NCI-H2171 treated with DMSO at 0.1 percent for 48 hours (cell line): ENCODE results near the gene AIG1.
A peak's percentile ranks its signal among the peaks of the same experiment; 100 is the strongest.
"Not testable (repeated sequence)": the region's sequence is repeated elsewhere in the genome, so short reads cannot be mapped to it uniquely, and the experiment has no call there.

Experiments
- DNase-seq: peaks from one replicate; lab custom pipeline; 2025; lab: John Stamatoyannopoulos, UW

Gene AIG1

DNA sequence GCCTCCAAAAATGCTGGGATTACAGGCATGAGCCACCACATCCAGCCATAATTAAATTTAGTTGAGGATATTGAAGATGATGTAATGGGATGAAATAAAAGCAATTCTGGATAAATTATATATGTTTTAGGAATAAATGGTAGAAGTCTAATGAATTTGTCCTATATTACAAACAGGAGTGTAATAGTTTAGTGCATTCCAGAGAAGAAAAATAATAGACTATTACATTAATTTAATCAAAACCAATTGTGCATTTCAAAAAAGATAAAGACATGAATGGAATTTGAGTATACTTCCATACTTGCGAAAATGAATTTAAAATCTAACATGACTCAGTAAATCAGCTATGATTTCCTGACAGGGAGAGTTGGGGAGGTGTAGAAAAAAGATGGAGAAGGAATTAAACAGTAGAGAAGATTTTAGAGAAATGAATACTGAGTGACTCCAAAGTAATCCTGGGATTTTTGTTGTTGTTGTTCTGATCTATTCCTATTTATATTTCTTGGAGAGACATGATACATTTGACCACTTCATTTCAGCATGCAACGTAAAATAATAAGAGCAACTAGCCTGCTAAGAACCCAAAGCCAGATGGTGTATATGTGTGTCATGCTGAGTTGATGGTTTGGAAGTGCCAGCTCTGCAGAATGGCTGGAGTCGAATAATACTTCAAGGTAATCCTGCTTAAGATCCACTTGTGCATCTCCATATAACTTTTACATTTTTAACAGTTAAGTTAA, 67.4 kb downstream of the AIG1 start:
- peak; percentile 67 for DNase-seq

DNA sequence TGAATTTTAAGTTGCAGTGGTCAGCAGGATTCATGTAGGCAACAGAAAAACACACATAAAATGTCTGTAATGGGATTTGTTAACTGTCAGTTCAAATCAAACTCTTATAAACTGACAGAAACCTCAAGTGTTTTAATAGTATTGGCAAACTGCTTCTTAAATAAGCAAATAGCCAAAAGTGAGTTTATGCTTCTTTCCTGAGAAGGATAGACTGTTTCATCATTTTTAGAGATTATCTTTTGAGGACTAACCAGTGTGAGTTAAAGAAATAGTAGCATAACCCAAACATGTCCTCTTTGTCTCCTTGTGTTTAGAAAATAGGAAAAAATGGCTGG, 68.0 kb downstream of the AIG1 start:
- no peak for DNase-seq

DNA sequence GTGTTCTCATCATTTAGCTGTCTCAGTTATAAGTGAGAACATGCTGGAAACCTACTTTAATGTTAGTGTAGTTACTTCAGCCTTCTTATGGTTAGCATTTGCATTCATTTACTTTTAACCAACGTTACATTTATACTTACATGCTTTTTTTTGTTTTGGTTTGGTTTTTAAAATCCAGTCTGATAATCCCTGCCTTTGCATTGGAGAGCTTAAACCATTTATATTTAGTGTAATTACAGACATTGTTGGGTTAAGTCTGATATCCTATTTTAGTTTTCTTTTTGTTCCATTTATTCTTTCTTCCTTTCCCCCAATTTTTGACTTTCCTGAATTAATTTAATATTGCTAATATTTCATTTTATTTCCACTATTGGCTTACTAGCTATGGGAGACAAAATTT, 70.2 kb downstream of the AIG1 start:
- no peak for DNase-seq

DNA sequence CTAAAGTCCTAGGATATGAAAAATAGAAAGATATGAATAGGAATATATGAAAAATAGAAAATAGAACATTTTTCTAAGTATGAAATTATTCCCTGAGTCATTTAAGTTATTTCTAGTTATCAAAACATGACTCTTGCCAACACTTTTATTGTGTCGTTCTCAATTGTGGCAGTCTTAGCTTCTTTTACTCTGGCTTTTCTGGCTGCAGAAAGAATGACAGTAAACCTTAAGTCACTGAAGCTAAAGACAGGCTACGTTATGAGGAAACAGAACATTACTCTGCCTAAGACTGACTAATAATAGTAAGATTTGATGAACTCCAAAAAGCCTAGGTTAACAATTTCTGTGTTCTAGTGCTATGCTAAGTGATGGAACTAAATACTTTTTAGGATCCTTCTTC, 74.6 kb downstream of the AIG1 start:
- DNase-seq, result no peak

DNA sequence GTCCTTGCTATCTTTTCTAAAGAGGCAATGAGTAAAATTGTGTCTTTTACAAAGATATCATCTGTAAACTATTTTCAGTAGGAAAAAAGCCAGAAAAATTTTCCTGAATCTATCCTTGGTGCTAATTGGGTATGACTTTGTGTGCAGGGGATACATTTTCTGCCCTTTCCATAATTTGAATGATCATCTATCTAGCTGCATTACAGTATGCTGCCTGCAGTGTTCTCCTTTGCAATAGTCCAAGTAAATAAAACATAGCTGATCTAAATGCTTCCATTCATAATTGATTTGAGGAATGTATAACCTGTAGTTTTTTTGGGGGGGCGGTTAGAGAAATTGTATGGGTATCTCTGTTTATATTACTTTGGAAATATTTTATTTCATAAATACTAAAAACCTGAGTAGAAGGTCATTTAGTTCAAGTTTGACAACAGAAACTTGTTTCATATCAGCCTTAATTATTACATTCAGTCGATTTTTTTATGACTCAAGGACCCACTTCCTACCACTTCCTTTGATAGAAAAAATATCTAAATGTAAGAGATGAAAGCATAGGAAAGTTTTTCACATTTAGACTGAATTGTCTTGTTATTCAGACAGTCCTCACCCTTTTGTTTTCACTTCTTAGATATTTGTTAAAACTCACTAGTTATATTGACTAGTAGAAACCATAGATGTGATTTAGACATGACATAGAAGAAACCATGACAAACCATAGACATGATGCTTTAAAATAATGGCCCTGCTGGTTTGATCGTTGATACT, 75.3 kb downstream of the AIG1 start:
- DNase-seq, result no peak

DNA sequence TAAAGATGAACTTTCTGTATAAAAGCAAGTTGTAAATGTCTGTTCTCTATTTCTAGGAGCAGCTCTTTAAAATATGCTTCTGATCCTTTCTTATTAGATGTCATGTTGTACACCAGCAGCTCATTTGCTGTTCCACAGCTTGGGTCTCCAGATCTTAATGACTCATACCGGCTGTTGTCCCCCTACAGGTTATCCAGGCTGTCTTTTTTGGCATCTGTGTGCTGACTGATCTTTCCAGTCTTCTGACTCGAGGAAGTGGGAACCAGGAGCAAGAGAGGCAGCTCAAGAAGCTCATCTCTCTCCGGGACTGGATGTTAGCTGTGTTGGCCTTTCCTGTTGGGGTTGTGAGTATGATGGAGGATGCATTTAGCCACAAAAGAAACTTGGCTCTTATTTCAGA, 76.0 kb downstream of the AIG1 start:
- DNase-seq, result no peak

GRCh38 chr6:143139239-143139784, 78.6 kb downstream of the AIG1 start:
- no peak for DNase-seq

- DNase-seq, result not testable (repeated sequence)
Measured at GRCh38 chr6:143139884-143140283, 79.2 kb downstream of the AIG1 start.

- peak; percentile 9 for DNase-seq
Measured at GRCh38 chr6:143140767-143141166, 80.1 kb downstream of the AIG1 start.

DNA sequence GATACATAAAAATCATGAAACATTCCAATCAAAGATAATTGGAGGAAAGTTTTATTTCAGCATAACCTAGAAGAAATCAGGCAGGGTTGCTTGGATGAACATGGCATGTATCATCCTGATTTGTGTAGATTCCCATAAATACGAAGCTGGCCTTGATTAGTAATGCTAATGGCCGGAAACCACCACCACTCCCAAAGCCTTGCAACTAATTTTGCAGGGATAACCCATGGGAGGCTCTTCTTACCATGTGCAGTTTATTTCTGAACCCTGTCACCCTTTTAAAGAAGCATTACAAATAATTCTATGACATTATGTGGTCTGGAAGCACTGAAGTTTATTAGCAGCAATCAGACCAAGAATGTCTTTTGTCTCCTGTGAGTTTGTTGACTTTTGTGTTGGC, 80.8 kb downstream of the AIG1 start:
- no peak for DNase-seq

DNA sequence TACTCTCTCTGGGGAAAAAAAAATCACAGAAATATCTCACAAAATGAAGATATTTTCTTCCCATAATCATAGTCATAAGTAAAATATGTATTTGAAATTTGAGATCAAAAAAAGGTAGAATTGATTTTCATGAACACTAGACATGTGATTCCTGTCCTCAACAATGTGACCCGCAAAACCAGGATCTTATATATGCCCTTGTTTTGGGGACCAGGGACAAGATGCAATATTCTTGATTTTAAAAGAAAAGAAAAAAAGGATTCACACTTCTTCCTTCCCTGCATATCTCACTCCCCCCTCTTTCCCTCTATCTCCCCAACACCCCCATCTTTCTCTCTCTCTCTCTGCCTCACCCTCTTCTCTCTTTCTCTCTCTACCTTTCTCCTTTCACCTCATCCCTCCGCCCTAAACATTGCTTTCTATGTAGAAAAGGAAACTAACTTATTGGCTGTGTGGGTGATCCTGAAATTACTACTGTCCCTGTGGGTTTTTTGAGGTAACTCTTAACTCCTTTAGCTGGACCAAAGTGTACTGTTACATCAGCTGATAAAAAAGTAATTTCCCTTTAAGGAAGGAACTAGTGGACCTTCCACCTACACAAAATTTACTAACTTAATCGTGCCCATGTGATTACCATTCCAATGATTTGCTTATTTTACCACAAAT, 85.6 kb downstream of the AIG1 start:
- DNase-seq, result no peak

GRCh38 chr6:143149771-143150170, 89.1 kb downstream of the AIG1 start:
- DNase-seq, result no peak

- no peak for DNase-seq
Measured at GRCh38 chr6:143150281-143150680, 89.6 kb downstream of the AIG1 start.

GRCh38 chr6:143151381-143151780, 90.7 kb downstream of the AIG1 start:
- DNase-seq, result no peak

- DNase-seq, result no peak
Measured at GRCh38 chr6:143155681-143156080, 95.0 kb downstream of the AIG1 start.

GRCh38 chr6:143157131-143157530, 96.4 kb downstream of the AIG1 start:
- no peak for DNase-seq

DNA sequence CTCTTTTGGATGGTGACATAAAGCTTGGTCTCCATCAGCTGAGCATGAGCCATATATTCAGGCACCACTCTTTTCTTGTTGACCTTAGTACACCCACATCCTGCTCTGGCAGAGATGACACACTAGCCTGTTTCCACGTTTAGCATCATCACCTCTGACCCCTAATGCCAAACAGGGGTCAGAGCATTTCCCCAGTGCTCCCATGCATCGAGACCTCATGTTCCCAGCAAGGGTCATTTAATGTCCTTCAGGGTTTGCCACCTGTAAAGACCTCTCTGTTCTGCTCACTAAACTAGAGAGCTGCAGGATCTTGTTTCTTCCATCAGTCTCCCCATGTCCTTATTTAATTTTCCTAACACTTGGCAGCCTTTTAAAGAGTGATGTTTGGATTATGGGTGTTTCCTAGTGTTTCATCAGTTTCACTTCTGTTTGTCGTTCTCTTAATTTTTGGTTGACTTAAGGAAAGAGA, 97.5 kb downstream of the AIG1 start:
- no peak for DNase-seq

GRCh38 chr6:143159001-143159400, 98.3 kb downstream of the AIG1 start:
- no peak for DNase-seq

GRCh38 chr6:143160015-143160414, 99.3 kb downstream of the AIG1 start:
- DNase-seq, result no peak

GRCh38 chr6:143160439-143161220, 99.9 kb downstream of the AIG1 start:
- peak; percentile 47 for DNase-seq

GRCh38 chr6:143163621-143164020, 102.9 kb downstream of the AIG1 start:
- DNase-seq, result no peak

DNA sequence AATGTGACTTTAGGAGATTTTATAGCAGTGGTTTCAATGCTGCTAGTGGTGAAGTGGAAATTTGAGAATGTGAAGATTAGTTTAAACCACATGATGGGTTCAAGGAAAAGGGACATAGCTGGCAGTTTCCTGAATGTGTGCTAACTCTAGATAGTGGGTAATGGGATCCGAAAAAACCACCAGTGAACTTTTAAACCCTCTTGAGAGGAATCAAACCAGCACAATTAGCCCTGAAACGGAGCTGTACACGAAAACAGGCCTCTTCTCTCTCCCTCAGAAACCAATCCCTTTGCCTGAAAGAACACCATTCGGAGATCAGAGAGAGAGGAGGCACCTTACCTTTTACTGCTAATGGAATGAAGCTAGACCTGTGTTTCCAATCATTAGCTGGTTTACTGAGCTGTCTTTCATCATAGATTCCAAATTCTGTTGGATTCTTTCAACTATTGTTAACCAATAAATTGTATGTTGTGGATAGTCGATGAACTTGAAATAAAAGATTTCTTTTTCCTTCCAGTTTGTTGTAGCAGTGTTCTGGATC, 103.9 kb downstream of the AIG1 start:
- no peak for DNase-seq
